Mesenchymal stem cell (in vitro differentiated cells and primary cell): ENCODE measurements around the gene EXOC4.

Source experiments
- DNase-seq: peaks from one replicate; pipeline ENCODE4 v3.0.0-alpha.2; 2013
- H2AFZ ChIP-seq: one replicate; pipeline ENCODE4 v1.6.1; 2013; ENCODE audit warnings: low read depth, mild to moderate bottlenecking, control low read depth, inconsistent platforms, low read length, moderate library complexity
- H2AK5ac ChIP-seq: 2 replicates; pipeline ENCODE4 v1.6.1; 2013; ENCODE audit warnings: low read length, moderate library complexity, mild to moderate bottlenecking, inconsistent platforms; ENCODE audit not compliant: severe bottlenecking
- H2BK120ac ChIP-seq: one replicate; pipeline ENCODE4 v1.6.1; 2013; ENCODE audit warnings: low read depth, mild to moderate bottlenecking, inconsistent platforms, low read length, moderate library complexity
- H2BK12ac ChIP-seq, 2 experiments: one replicate each; pipeline ENCODE4 v1.6.1; 2013; ENCODE audit warnings: inconsistent platforms in 2 of 2, low read length in 2 of 2, mild to moderate bottlenecking in 2 of 2, moderate library complexity in 2 of 2, control low read depth in 1 of 2
- H2BK15ac ChIP-seq: one replicate; pipeline ENCODE4 v1.6.1; 2013; ENCODE audit warnings: mild to moderate bottlenecking, low read depth, inconsistent platforms; ENCODE audit not compliant: poor library complexity, severe bottlenecking
- H2BK5ac ChIP-seq: 2 replicates; pipeline ENCODE4 v1.6.1; 2013; ENCODE audit warnings: low read depth, mild to moderate bottlenecking, low read length, control low read depth, inconsistent platforms; ENCODE audit not compliant: poor library complexity, severe bottlenecking
- H3K14ac ChIP-seq, 2 experiments: one replicate each; pipeline ENCODE4 v1.6.1; 2013; ENCODE audit warnings: inconsistent platforms in 2 of 2, low read length in 2 of 2, control low read depth in 1 of 2, mild to moderate bottlenecking in 1 of 2, moderate library complexity in 1 of 2
- H3K18ac ChIP-seq, 2 experiments: one replicate each; pipeline ENCODE4 v1.6.1; 2013; ENCODE audit warnings: inconsistent platforms in 2 of 2, low read length in 2 of 2, control low read depth in 1 of 2, low read depth in 1 of 2, mild to moderate bottlenecking in 1 of 2
- H3K23ac ChIP-seq, 2 experiments: one replicate each; pipeline ENCODE4 v1.6.1; 2013; ENCODE audit warnings: inconsistent platforms in 2 of 2, low read length in 2 of 2, mild to moderate bottlenecking in 2 of 2, moderate library complexity in 2 of 2, control low read depth in 1 of 2
- H3K27ac ChIP-seq: 2 replicates; pipeline ENCODE4 v1.5.1; 2013; ENCODE audit warnings: mild to moderate bottlenecking, moderate library complexity, low read length, control low read depth, inconsistent platforms; ENCODE audit not compliant: poor library complexity, severe bottlenecking
- H3K27me3 ChIP-seq, 2 experiments: 2 replicates each; pipeline versions ENCODE4 v1.6.1 to v1.7.0; 2013; ENCODE audit warnings: low read length in 2 of 2, mild to moderate bottlenecking in 2 of 2, moderate library complexity in 2 of 2, control low read depth in 1 of 2, inconsistent platforms in 1 of 2; ENCODE audit not compliant: control insufficient read depth in 1 of 2, insufficient read depth in 1 of 2
- H3K36me3 ChIP-seq, 2 experiments: 2 replicates each; pipeline versions ENCODE4 v1.6.1 to v1.7.0; 2013; ENCODE audit warnings: low read length in 2 of 2, control low read depth in 1 of 2, inconsistent platforms in 1 of 2, low read depth in 1 of 2, mild to moderate bottlenecking in 1 of 2; ENCODE audit not compliant: insufficient read depth in 2 of 2, control insufficient read depth in 1 of 2
- H3K4ac ChIP-seq, 2 experiments: one replicate each; pipeline ENCODE4 v1.6.1; 2013; ENCODE audit warnings: inconsistent platforms in 2 of 2, low read length in 2 of 2, mild to moderate bottlenecking in 2 of 2, moderate library complexity in 2 of 2, control low read depth in 1 of 2, low read depth in 1 of 2
- H3K4me1 ChIP-seq: 2 replicates; pipeline ENCODE4 v1.6.1; 2013; ENCODE audit warnings: low read depth, low read length, control low read depth; ENCODE audit not compliant: control insufficient read depth, insufficient read depth
- H3K4me2 ChIP-seq: 2 replicates; pipeline ENCODE4 v1.6.1; 2013; ENCODE audit warnings: low read length, mild to moderate bottlenecking, inconsistent platforms; ENCODE audit not compliant: poor library complexity, severe bottlenecking
- H3K4me3 ChIP-seq, 2 experiments: 2 replicates each; pipeline versions ENCODE4 v1.5.1 to v1.7.0; 2013; ENCODE audit warnings: low read length in 2 of 2, mild to moderate bottlenecking in 2 of 2, control low read depth in 1 of 2, low read depth in 1 of 2; ENCODE audit not compliant: insufficient read depth in 1 of 2
- H3K79me1 ChIP-seq: replicated peaks from 2 replicates; pipeline ENCODE4 v1.6.1; 2013; ENCODE audit warnings: mild to moderate bottlenecking, control low read depth, low read length, inconsistent platforms; ENCODE audit not compliant: poor library complexity, severe bottlenecking
- H3K9ac ChIP-seq: 2 replicates; pipeline ENCODE4 v1.7.0; 2013; ENCODE audit warnings: mild to moderate bottlenecking, low read length, moderate library complexity
- H3K9me3 ChIP-seq: 2 replicates; pipeline ENCODE4 v1.7.0; 2013; ENCODE audit warnings: mild to moderate bottlenecking, low read length; ENCODE audit not compliant: control insufficient read depth
- H4K8ac ChIP-seq: one replicate; pipeline ENCODE4 v1.6.1; 2013; ENCODE audit warnings: inconsistent platforms, mild to moderate bottlenecking, low read length, moderate library complexity
- H4K91ac ChIP-seq: one replicate; pipeline ENCODE4 v1.6.1; 2013; ENCODE audit warnings: mild to moderate bottlenecking, low read length, inconsistent platforms
- WGBS: methylation state at CpG from one replicate; pipeline ENCODE4 v1.1.7; 2013; ENCODE audit warnings: mixed read lengths; 5-methylcytosine and 5-hydroxymethylcytosine counted together

Gene EXOC4

GRCh38 chr7:133394369-133394768 is 141.5 kb downstream of the EXOC4 start:
- Histone ChIP-seq H2BK120ac (no peak overlapping the region), H3K4ac (no peak overlapping the region), H3K4me3 (no peak overlapping the region), H3K14ac (no peak overlapping the region), H3K23ac (no peak overlapping the region), H3K4me2 (no peak overlapping the region), H2AFZ (no peak overlapping the region), H2BK15ac (no peak overlapping the region), H3K18ac (no peak overlapping the region), H2AK5ac (no peak overlapping the region), H3K27ac (no peak overlapping the region), H3K9me3 (no peaks in the 10 kb centered on the region), H3K36me3 (no peaks in the 10 kb centered on the region), H3K79me1 (peaks cover 10% of the 10 kb centered on the region), H2BK5ac (no peak overlapping the region), H4K8ac (no peak overlapping the region), H2BK12ac (no peak overlapping the region), H4K91ac (no peak overlapping the region), H3K27me3 (no peaks in the 10 kb centered on the region), H3K9ac (no peak overlapping the region), H3K4me1 (no peaks in the 10 kb centered on the region)
- no CpG with 5 or more reads among the region's 1 CpG for WGBS
- no peak for DNase-seq

GRCh38 chr7:133395551-133395950 is 142.7 kb downstream of the EXOC4 start:
- H4K8ac ChIP-seq: no peak overlapping the region
- H4K91ac ChIP-seq: no peak overlapping the region
- H3K9me3 ChIP-seq: no peaks in the 10 kb centered on the region
- no peak overlapping the region for H3K4me3 ChIP-seq
- no peak overlapping the region for H3K14ac ChIP-seq
- H2AK5ac ChIP-seq: no peak overlapping the region
- no peaks in the 10 kb centered on the region for H3K4me1 ChIP-seq
- H3K27me3 ChIP-seq: no peaks in the 10 kb centered on the region
- H3K36me3 ChIP-seq: no peaks in the 10 kb centered on the region
- no peak overlapping the region for H2BK5ac ChIP-seq
- WGBS: 100% methylated on average over 1 of the region's 1 CpG
- H2BK15ac ChIP-seq: no peak overlapping the region
- H3K27ac ChIP-seq: no peak overlapping the region
- H2AFZ ChIP-seq: no peak overlapping the region
- H3K4ac ChIP-seq: no peak overlapping the region
- H3K18ac ChIP-seq: no peak overlapping the region
- no peak overlapping the region for H2BK120ac ChIP-seq
- no peak for DNase-seq
- peaks cover 6% of the 10 kb centered on the region for H3K79me1 ChIP-seq
- H3K4me2 ChIP-seq: no peak overlapping the region
- H3K23ac ChIP-seq: no peak overlapping the region
- no peak overlapping the region for H2BK12ac ChIP-seq
- H3K9ac ChIP-seq: no peak overlapping the region

DNA sequence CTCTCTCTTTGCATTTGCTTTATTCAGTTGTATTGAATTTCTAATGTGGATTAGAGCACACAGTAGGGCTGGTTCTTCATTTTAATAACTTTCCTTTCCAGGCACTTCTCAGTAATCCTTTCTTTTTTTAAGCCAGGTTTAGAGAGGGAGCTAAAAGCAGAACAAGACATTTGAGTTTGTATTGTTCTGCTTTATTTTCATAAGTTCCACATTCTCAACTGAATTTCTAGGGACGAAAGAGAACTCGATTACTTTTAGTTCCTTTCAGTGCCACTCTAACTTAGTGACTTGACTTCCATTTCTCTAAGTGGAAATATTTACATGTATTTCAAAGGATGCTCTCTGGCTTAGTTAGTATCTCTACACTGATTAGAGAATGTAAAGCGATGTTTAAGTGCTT is 145.6 kb downstream of the EXOC4 start:
- Histone ChIP-seq H3K18ac (no peak overlapping the region), H4K8ac (no peak overlapping the region), H3K27ac (no peak overlapping the region), H2BK5ac (no peak overlapping the region), H3K23ac (no peak overlapping the region), H2AK5ac (no peak overlapping the region), H3K4me2 (no peak overlapping the region), H3K4me3 (no peak overlapping the region), H3K14ac (no peak overlapping the region), H2BK15ac (no peak overlapping the region), H3K4ac (no peak overlapping the region), H2BK12ac (no peak overlapping the region), H3K27me3 (no peaks in the 10 kb centered on the region), H2BK120ac (no peak overlapping the region), H3K9me3 (no peaks in the 10 kb centered on the region), H4K91ac (no peak overlapping the region), H3K36me3 (no peaks in the 10 kb centered on the region), H3K4me1 (no peaks in the 10 kb centered on the region), H2AFZ (no peak overlapping the region), H3K9ac (no peak overlapping the region), H3K79me1 (peaks cover 11% of the 10 kb centered on the region)
- WGBS: 100% methylated on average over 2 of the region's 3 CpGs
- no peak for DNase-seq

- H2BK12ac ChIP-seq: no peak overlapping the region
- H3K9ac ChIP-seq: no peak overlapping the region
- no peak overlapping the region for H2BK5ac ChIP-seq
- no peaks in the 10 kb centered on the region for H3K27me3 ChIP-seq
- no peaks in the 10 kb centered on the region for H3K36me3 ChIP-seq
- no peak overlapping the region for H2BK120ac ChIP-seq
- no peak overlapping the region for H2AFZ ChIP-seq
- H3K4me1 ChIP-seq: no peaks in the 10 kb centered on the region
- H3K79me1 ChIP-seq: peaks cover 19% of the 10 kb centered on the region
- H3K4ac ChIP-seq: no peak overlapping the region
- no peak overlapping the region for H4K8ac ChIP-seq
- no peak overlapping the region for H2BK15ac ChIP-seq
- no peak overlapping the region for H3K4me3 ChIP-seq
- H3K23ac ChIP-seq: no peak overlapping the region
- no CpG with 5 or more reads among the region's 1 CpG for WGBS
- H4K91ac ChIP-seq: no peak overlapping the region
- H3K14ac ChIP-seq: no peak overlapping the region
- no peaks in the 10 kb centered on the region for H3K9me3 ChIP-seq
- H3K27ac ChIP-seq: no peak overlapping the region
- no peak overlapping the region for H2AK5ac ChIP-seq
- no peak overlapping the region for H3K4me2 ChIP-seq
- DNase-seq: no peak
- no peak overlapping the region for H3K18ac ChIP-seq
Measured at GRCh38 chr7:133401225-133401624, 148.3 kb downstream of the EXOC4 start.
